Psoas muscle (tissue), 8 donors: Measurements from ENCODE around the gene VSTM4. TPM values are rescaled to one million over a fixed set of nuclear protein-coding genes. Genes with fewer than 3 reads are reported as not detected.

Source experiments
- ATAC-seq, 4 donors: fragments of 200-7000 bp; cut with Tn5 transposase; one replicate each; pipeline ENCODE4 v1.9.1; 2020; ENCODE audit warnings: moderate library complexity in 3 of 4, mild to moderate bottlenecking in 2 of 4
- DNase-seq, 2 donors: peaks; one replicate each; pipeline ENCODE4 v3.0.0-alpha.2; 2020
- H3K27ac ChIP-seq: fragments of 200-600 bp; one replicate; pipeline ENCODE4 v1.8.0; 2022
- H3K27me3 ChIP-seq, 3 donors: fragments of 200-600 bp in 1 of 3; one replicate each; pipeline versions ENCODE4 v1.6.1 to v1.8.0; 2013 to 2022; ENCODE audit warnings: low read length in 2 of 3, mild to moderate bottlenecking in 2 of 3, moderate library complexity in 1 of 3; ENCODE audit not compliant: insufficient read depth in 3 of 3
- H3K36me3 ChIP-seq, 2 donors: fragments of 200-600 bp in 1 of 2; one replicate each; pipeline versions ENCODE4 v1.6.1 to v1.8.0; 2013 to 2022; ENCODE audit warnings: low read depth in 1 of 2, mild to moderate bottlenecking in 1 of 2, moderate library complexity in 1 of 2; ENCODE audit not compliant: insufficient read depth in 1 of 2
- H3K4me1 ChIP-seq: fragments of 200-600 bp; one replicate; pipeline ENCODE4 v1.8.0; 2022
- H3K4me3 ChIP-seq: fragments of 200-600 bp; one replicate; pipeline ENCODE4 v1.8.0; 2022; ENCODE audit warnings: mild to moderate bottlenecking
- H3K9me3 ChIP-seq: fragments of 200-600 bp; one replicate; pipeline ENCODE4 v1.8.0; 2022
- CTCF ChIP-seq: fragments of 200-600 bp; IDR thresholded peaks from one replicate; pipeline ENCODE4 v1.8.0; 2022; ENCODE audit warnings: antibody characterized with exemption
- WGBS, 3 donors: extraction: QIAGEN DNeasy Blood & Tissue Kit; methylation state at CpG; one replicate each; pipeline versions ENCODE4 v1.1.6 to v1.1.7; 2013; 5-methylcytosine and 5-hydroxymethylcytosine counted together
- intact Hi-C, 2 donors: fragments of 100-400 bp; cut with DNase I; formaldehyde crosslinking; loops; one replicate each; pipeline versions ENCODE4 v1.11.0 to v1.14.2; 2022
- long read RNA-seq, 2 donors: library from polyadenylated mRNA; unstranded; transcript quantifications; one replicate each; pipeline ENCODE4 v2.0.0, GENCODE V29; 2021
- polyA plus RNA-seq, 3 donors: library from polyadenylated mRNA; stranded (reverse); fragments of 200-250 nt; gene quantifications; one replicate each; pipeline ENCODE4 v1.2.3, GENCODE V29; 2013
- total RNA-seq, 4 donors: library from RNA; stranded (reverse); fragmentation: NEBNext Ultra II Directional in 2 of 4; extraction: Animal tissue kit (Norgen Biotek cat#: 25700) in 2 of 4; gene quantifications; one replicate each; pipeline versions ENCODE4 v1.2.1 to v1.2.4, GENCODE V29; 2021 to 2023
- donor health status: healthy with polysubstance abuse.
- donor health status: DM: no; HTN: no; CAD: no; lungs with moderate emphysema.
- donor health status: Bipolar disorder and iron deficiency.
- donor health status: healthy.
- donor health status: DM: yes; HTN: yes; CAD: no.
- donor health status: DM: no; HTN: no; CAD: no.
- donor health status: DM: no; HTN: no; CAD: no.
- donor health status: DM: yes; HTN: yes; CAD: no.

Gene VSTM4
- total RNA-seq (1 to 10 TPM; 1.8 to 4.4 (median 2.2) TPM), polyA plus RNA-seq (1 to 10 TPM; 1.0 to 1.8 (median 1.1) TPM)
- long read RNA-seq, donor 1, partial matches to known transcripts: 0 of 2 reads
- long read RNA-seq, donor 1, other reads (novel, unspliced or antisense): 2 of 2 reads
- long read RNA-seq, donor 2, partial matches to known transcripts: 1 of 2 reads
- long read RNA-seq, donor 2, other reads (novel, unspliced or antisense): 1 of 2 reads

DNA sequence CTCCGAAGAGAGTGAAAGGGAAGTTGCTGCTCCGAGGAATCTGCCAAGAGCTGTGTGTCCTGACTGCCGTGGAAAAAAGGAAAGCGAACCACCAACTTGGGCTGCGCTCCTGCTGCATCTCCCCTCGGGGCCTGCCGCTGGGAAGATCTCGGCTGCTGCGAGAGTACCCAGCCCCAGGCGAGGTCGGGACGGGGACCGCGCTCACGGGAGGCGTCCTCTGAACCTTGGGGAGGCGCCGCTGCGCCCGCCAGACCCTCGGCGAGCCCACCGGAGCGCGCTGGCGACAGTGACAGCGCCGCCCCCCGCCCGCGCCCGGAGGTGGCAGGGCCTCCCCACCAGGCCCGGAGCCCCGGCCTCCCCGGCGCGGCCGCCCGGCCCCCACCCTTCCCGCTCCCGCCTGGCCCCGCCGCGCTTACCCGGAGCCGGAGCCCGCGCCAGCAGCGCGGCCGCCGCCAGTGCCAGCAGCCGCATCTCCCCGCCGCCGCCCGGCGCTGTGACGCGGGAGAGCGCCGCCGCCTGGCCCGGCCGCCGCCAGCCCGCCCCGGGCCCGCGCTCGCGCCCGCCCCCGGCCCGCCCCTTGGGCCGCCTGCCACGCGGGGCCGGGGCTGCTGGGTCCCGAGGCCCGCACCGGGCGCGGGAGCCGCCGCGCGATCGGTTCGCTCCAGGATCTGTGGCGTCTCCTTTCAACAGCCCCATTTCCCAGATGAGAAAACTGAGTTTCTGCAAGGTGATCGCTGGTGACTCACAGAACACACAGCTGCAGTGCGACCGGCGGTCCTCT lies at the start of gene VSTM4:
Gene VSTM4 (minus strand): TSS at position 508 of the 781 bp plus-strand sequence. CDS start 37 bp downstream, at position 471.
- no peak for TF ChIP-seq CTCF
- intact Hi-C loops: loop anchor here in 1 of 2 donors (10.0 kb wide), 1 partner anchor 110 kb away; no protein-coding TSS in a partner anchor
- DNase-seq (peak; percentile 48 to 67), ATAC-seq (peak; percentile 46 to 77 (median 62))
- H3K36me3 ChIP-seq: no peaks in the 10 kb centered on the region
- peaks cover 0 to 6% (median 0%) of the 10 kb centered on the region in 3 donors for H3K27me3 ChIP-seq
- peaks cover 4% of the 10 kb centered on the region for H3K4me1 ChIP-seq
- H3K9me3 ChIP-seq: no peaks in the 10 kb centered on the region
- peak within 1 kb of the TSS; percentile 69 for H3K4me3 ChIP-seq
- H3K27ac ChIP-seq: peak within 1 kb of the TSS; percentile 59
- WGBS, 3 donors: 3 to 7% (median 4%) methylated on average over 39 to 95 of the region's 95 CpGs

GRCh38 chr10:49164559-49165188 lies 49.4 kb upstream of the VSTM4 start:
- Histone ChIP-seq H3K9me3 (no peaks in the 10 kb centered on the region), H3K4me3 (no peak overlapping the region), H3K27me3 (no peaks in the 10 kb centered on the region), H3K36me3 (no peaks in the 10 kb centered on the region), H3K27ac (no peak overlapping the region), H3K4me1 (no peaks in the 10 kb centered on the region)
- ATAC-seq (peak in 3 of 4 donors; percentile 28 to 71 (median 59)), DNase-seq (no peak)
- intact Hi-C loops: loop anchor here (5.0 kb wide), 2 partner anchors 182 to 507 kb away; no protein-coding TSS in a partner anchor
- peak; percentile 45 for TF ChIP-seq CTCF
- 61 to 65% (median 63%) methylated on average over 9 of the region's 9 CpGs for WGBS, 3 donors

- Histone ChIP-seq H3K27ac (no peak overlapping the region), H3K4me1 (no peaks in the 10 kb centered on the region), H3K27me3 (no peaks in the 10 kb centered on the region), H3K9me3 (no peaks in the 10 kb centered on the region), H3K4me3 (no peak overlapping the region), H3K36me3 (no peaks in the 10 kb centered on the region)
- no peak for TF ChIP-seq CTCF
- DNase-seq: no peak
- intact Hi-C loops: loop anchor here (5.0 kb wide), 1 partner anchor 181 kb away; no protein-coding TSS in a partner anchor
- 88 to 95% (median 90%) methylated on average over 4 of the region's 4 CpGs for WGBS, 3 donors
- no peak for ATAC-seq
Observed at GRCh38 chr10:49163741-49164140, 48.4 kb upstream of the VSTM4 start.

DNA sequence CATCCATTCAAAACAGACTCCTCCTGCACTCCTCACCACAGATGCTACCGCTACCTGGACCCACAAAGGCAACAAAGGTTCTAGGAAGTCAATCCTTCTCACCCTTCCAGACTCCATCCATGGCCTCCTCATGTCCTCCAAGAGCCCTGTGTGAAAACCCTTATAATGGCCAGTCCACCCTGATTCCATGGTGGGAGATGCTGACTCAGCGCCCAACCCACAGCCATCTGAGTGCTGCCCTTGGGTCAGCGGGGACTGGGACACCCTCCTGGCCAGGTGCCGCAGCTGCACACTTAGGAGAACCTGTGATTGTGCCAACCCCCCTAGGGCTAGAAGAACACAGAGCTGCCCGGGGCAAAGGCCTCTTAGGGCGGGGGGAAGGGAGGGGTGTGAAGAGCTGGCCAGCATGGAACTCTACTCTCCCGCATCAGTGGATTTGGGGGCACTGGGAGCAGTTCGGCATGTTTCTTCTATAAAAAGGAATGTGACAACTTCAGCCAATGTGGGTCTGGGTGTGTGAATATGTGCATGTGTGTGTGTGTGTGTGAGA lies 47.5 kb upstream of the VSTM4 start:
- H3K4me1 ChIP-seq: no peaks in the 10 kb centered on the region
- intact Hi-C loops: loop anchor here (5.0 kb wide), 1 partner anchor 181 kb away; no protein-coding TSS in a partner anchor
- no peaks in the 10 kb centered on the region for H3K9me3 ChIP-seq
- H3K27me3 ChIP-seq: no peaks in the 10 kb centered on the region
- H3K27ac ChIP-seq: no peak overlapping the region
- no peak for TF ChIP-seq CTCF
- H3K36me3 ChIP-seq: no peaks in the 10 kb centered on the region
- 86 to 92% (median 89%) methylated on average over 8 of the region's 8 CpGs for WGBS, 3 donors
- no peak overlapping the region for H3K4me3 ChIP-seq
- DNase-seq (no peak), ATAC-seq (no peak)
